Muscle of leg (tissue), 11 donors: ENCODE measurements around the gene OSGEPL1. TPM values are rescaled to one million over a fixed set of nuclear protein-coding genes. Genes with fewer than 3 reads are reported as not detected.
"Not testable (repeated sequence)": the region's sequence is repeated elsewhere in the genome, so short reads cannot be mapped to it uniquely, and the experiment has no call there.

Source experiments
- DNase-seq: peaks from one replicate; pipeline ENCODE4 v3.0.0; 2013
- H3K27ac ChIP-seq: one replicate; pipeline ENCODE4 v1.5.1; 2013; ENCODE audit warnings: mild to moderate bottlenecking, low read length, control low read depth
- H3K27me3 ChIP-seq: one replicate; pipeline ENCODE4 v1.6.1; 2013; ENCODE audit warnings: low read length; ENCODE audit not compliant: control insufficient read depth, insufficient read depth
- H3K36me3 ChIP-seq: one replicate; pipeline ENCODE4 v1.6.1; 2013; ENCODE audit warnings: low read length; ENCODE audit not compliant: control insufficient read depth, insufficient read depth
- H3K4me1 ChIP-seq: one replicate; pipeline ENCODE4 v1.6.1; 2013; ENCODE audit warnings: low read length; ENCODE audit not compliant: control insufficient read depth, insufficient read depth
- H3K4me3 ChIP-seq: one replicate; pipeline ENCODE4 v1.5.1; 2013; ENCODE audit warnings: low read length, control low read depth
- H3K9me3 ChIP-seq: replicated peaks from 2 replicates; pipeline ENCODE4 v1.6.1; 2013; ENCODE audit warnings: low read depth, low read length; ENCODE audit not compliant: control insufficient read depth
- WGBS: methylation state at CpG from one replicate; pipeline ENCODE4 v1.1.5; 2013; ENCODE audit warnings: missing lambda C conversion rate; ENCODE audit not compliant: insufficient coverage; 5-methylcytosine and 5-hydroxymethylcytosine counted together
- polyA plus RNA-seq, 8 donors: library from polyadenylated mRNA; unstranded; fragments of 120-200 nt; gene quantifications; one replicate each; pipeline versions ENCODE4 v1.2.1 to v1.2.3, GENCODE V29; 2013; ENCODE audit warnings: inconsistent platforms in 1 of 8, low replicate concordance in 1 of 8; ENCODE audit not compliant: insufficient read length in 8 of 8, insufficient read depth in 1 of 8
- total RNA-seq: library from RNA; stranded (reverse); fragments of 120-200 nt; gene quantifications from one replicate; pipeline ENCODE4 v1.2.4, GENCODE V29; 2013

OSGEPL1 gene
- total and polyA plus RNA-seq, 9 donors = 9.2 to 14.2 (median 11.7) TPM

DNA sequence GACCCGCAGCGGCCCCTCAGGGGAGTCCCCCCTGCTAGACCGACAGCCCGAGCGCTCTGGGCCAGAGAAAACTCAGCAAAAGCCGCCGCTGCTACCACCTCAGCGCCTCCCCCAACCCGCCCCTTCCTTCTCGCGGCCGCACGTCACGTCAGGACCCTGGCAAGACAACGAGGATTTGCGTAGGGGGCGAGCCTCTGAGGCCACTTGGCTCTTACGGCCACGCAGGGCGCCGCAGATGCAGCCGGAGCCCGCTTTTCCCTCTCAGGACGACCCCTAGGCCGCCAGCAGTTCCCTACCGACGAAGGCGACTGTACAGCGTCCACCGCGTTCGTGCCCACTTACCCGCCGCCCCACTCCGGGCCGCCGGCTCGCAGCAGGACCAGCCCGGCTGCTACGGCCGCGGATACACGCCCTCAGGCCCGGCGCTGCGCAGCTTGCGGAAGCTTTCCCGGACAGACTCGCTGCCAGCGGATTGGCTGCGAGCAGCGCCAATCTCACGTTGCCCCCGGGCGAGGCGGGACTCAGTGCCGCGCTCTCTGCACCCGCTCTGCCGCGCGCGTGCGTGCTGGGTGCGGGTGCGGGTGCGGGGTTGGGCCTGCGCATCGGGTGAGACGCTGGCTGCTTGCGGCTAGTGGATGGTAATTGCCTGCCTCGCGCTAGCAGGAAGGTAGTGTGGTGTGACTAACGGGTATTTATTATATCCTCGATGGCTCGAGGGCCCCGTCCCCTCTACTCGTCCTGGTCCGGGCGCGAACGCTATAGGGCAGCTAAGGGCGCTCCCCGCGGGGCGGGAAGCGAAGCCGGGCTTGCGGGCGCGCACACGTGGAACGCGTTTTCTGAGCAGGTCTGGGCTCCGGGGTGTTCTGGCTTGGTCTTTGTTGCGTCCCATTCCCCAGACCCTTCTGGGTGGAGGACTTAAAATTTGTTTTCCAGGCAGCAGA lies 21.6 kb upstream of the OSGEPL1 start, which contains the start of the genes ORMDL1 and PMS1:
TSS of gene ORMDL1 (minus strand) at position 413 of the 941 bp plus-strand sequence. CDS start 1,744 bp downstream, outside the sequence.
TSS of gene PMS1 (plus strand) at position 524 of the 941 bp plus-strand sequence. CDS start 7,360 bp downstream, outside the sequence.
- Histone ChIP-seq H3K4me3 (peak within 1 kb of the TSS; percentile 83), H3K27me3 (no peaks in the 10 kb centered on the region), H3K27ac (peak within 1 kb of the TSS; percentile 96), H3K9me3 (no peaks in the 10 kb centered on the region), H3K4me1 (peaks cover 2% of the 10 kb centered on the region), H3K36me3 (peaks cover 16% of the 10 kb centered on the region)
- WGBS = under 1% methylated on average over 95 of the region's 96 CpGs
- peak; percentile 99 for DNase-seq

DNA sequence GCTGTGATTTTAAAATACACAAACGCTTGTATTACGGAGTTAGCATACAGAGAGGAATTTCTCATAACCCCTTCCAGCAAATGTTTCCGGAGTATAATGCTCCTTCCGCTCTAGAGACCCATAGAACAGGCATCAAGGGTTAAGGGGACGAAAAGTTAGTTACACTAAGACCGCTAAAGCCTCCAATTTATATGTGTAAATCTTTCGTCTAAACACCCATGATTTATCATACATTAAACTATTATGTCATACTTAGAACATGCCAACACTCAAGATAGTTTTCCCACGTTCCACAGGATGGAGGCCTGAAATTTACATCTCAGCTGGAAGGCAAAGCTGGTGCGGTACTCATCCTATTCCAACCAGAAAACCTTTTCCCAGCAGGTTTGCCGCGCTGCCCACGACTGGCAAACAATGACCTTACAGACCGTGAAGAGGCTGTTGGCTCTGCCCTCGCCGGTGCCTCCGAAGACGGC lies 20.9 kb upstream of the OSGEPL1 start:
- DNase-seq = peak; percentile 74
- no peaks in the 10 kb centered on the region for H3K9me3 ChIP-seq
- H3K4me1 ChIP-seq = peaks cover 2% of the 10 kb centered on the region
- peak overlapping the region; percentile 83 for H3K4me3 ChIP-seq
- peak overlapping the region; percentile 96 for H3K27ac ChIP-seq
- H3K27me3 ChIP-seq = no peaks in the 10 kb centered on the region
- WGBS = 0% methylated on average over 12 of the region's 17 CpGs
- peaks cover 19% of the 10 kb centered on the region for H3K36me3 ChIP-seq

DNA sequence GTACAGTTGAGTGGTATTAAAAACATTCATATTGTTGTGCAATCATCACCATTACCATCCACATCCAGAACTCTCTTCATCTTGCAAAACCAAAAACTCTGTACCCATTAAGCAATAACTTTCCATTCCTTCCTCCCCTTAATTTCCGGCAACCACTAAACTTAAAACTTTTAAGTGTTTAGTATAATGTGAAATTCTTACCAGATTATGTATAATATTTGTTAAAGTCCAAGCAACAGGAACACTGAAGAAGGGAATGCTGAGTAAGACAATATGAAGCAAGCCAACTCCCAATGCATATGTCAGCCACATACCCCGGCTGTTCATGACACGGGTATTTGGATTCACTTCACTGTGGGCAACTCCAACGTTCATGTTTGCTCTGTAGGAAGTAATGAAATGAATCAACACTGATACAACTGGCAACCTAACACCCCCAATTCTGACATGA lies 19.7 kb upstream of the OSGEPL1 start:
- no CpG with 5 or more reads among the region's 4 CpGs for WGBS
- H3K4me1 ChIP-seq = peaks cover 2% of the 10 kb centered on the region
- H3K36me3 ChIP-seq = peaks cover 21% of the 10 kb centered on the region

DNA sequence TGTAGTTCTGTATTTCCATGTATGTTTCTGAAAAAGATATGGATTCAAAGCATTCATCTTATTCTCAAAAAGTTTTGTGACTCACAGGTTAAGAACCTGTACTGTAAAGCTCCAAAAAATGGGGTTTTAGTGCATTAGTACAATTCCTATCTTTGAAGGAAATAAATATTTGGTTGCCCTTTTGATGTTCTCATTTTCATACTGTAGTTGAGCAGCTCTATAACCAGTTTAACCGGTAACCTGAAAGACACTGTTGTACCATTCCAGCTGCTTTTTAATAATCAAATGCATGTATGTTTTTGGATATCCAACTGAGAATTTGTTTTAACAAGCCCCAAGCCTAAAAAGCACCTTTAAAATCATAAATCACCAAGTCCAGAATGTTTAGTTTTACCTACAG lies 9.6 kb upstream of the OSGEPL1 start:
- Histone ChIP-seq H3K27me3 (no peaks in the 10 kb centered on the region), H3K27ac (no peak overlapping the region), H3K4me1 (no peaks in the 10 kb centered on the region), H3K36me3 (peaks cover 18% of the 10 kb centered on the region), H3K9me3 (no peaks in the 10 kb centered on the region), H3K4me3 (no peak overlapping the region)
- no peak for DNase-seq
- no CpG with 5 or more reads among the region's 1 CpG for WGBS

More for the DNA sequence above, 19.7 kb upstream of the OSGEPL1 start:
- no peak overlapping the region for H3K4me3 ChIP-seq
- no peak overlapping the region for H3K27ac ChIP-seq
- peak; percentile 9 for DNase-seq
- H3K27me3 ChIP-seq = no peaks in the 10 kb centered on the region
- no peaks in the 10 kb centered on the region for H3K9me3 ChIP-seq

DNA sequence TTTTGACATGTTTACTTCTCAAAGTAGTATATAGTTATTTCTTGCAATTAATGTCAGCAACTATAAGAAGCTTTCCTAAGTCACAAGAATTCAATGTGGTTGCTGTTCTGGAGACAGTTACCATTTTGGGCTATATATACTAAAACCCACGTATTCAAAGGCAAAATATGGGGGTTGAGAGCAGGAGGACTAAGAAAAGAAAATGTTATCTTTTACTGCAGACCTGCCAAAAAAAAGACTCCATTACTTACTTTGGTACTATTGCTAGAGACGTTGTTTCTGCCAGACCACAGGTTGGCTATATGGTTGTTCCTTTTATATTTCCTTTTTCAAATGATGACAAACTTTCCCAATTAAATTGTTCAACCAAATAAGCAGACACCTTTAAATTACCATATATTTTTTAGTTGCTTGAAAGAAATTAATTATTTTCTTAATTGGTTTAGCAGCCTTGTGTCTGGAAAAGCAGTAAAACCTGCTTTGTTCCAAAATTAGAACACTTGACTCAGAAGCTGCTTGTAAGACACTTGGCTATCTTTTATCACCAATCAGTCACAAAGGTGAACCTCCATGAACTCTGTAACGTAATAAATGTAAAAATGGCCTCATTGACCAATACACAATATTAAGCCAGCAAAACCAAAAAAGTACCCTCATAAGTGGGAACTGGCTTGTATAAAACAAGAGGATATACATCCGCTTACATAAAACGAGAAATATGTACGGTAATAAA lies 8.2 kb upstream of the OSGEPL1 start:
- WGBS = no CpG with 5 or more reads among the region's 6 CpGs
- H3K36me3 ChIP-seq = peaks cover 15% of the 10 kb centered on the region
- no peaks in the 10 kb centered on the region for H3K9me3 ChIP-seq
- no peak overlapping the region for H3K4me3 ChIP-seq
- H3K4me1 ChIP-seq = no peaks in the 10 kb centered on the region
- DNase-seq = no peak
- no peaks in the 10 kb centered on the region for H3K27me3 ChIP-seq
- H3K27ac ChIP-seq = no peak overlapping the region

DNA sequence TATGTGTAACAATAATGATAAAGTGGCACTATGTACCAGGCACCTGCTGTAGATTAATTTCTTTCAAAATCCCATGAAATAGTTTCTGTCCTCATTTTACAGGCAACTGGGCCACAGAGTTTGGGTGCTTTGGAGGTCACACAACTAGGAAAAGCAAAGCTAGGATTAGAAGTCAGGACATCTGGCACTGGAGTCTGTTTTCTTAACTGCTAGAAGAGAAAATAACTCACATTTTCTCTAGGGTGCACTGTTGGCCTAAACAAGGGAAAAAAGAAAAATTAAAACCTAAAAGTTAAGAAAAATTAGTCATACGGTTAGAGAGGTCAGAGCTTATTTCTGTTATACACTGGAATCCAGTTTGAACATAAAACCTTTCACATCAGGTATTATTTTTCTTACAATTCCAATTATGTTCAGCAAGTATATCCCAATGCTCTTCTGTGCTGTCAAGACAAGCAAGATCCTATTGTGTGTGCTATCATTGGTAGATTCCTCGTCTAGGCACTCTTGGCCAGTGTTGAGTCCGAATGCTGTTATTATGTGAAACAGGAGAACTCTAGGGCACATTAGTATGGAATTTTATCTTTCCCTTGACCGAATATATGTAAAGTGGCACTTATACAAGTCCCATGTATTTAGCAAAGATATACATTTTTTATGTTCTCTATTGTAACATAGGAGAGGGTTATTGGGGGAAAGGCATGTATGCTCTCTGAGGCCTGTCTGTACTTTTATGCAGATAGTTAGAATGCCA lies 1.5 kb upstream of the OSGEPL1 start:
- DNase-seq = peak; percentile 54
- peaks cover 2% of the 10 kb centered on the region for H3K4me1 ChIP-seq
- 80% methylated on average over 1 of the region's 4 CpGs for WGBS
- H3K4me3 ChIP-seq = no peak overlapping the region
- H3K36me3 ChIP-seq = no peaks in the 10 kb centered on the region
- no peaks in the 10 kb centered on the region for H3K9me3 ChIP-seq
- H3K27me3 ChIP-seq = no peaks in the 10 kb centered on the region
- no peak overlapping the region for H3K27ac ChIP-seq

DNA sequence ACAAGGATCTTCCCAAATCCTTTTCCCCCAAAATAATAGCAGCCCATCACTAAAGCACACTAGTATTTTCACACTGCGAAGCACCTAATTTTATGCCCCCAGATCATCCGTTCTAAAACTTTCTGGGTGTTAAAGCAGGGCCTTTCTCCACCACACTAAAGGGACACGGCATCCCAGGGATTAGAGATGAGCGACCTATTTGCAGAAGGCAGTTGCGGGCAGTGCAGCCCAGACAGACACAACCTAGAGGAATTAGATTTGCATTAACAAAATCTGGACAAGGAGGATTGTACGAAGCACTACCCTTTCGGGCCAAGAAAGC lies 402 bp downstream of the OSGEPL1 start:
- H3K4me3 ChIP-seq = peak overlapping the region; percentile 93
- H3K27ac ChIP-seq = peak overlapping the region; percentile 94
- H3K27me3 ChIP-seq = no peaks in the 10 kb centered on the region
- no peaks in the 10 kb centered on the region for H3K9me3 ChIP-seq
- WGBS = 0% methylated on average over 7 of the region's 7 CpGs
- H3K36me3 ChIP-seq = peaks cover 3% of the 10 kb centered on the region
- no peak for DNase-seq
- peaks cover 2% of the 10 kb centered on the region for H3K4me1 ChIP-seq

DNA sequence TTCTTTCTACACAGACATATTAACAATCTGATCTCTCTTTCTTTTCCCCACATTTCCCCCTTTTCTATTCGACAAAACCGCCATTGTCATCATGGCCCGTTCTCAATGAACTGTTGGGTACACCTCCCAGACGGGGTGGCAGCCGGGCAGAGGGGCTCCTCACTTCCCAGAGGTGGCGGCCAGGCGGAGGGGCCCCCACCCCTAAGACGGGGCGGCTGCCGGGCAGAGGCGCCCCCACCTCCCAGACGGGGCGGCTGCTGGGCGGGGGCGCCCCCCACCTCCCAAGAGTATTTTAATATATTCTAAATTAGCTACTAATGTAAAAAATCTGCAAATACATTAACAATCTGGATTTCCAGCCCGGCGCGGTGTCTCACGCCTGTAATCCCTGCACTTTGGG lies 2.4 kb downstream of the OSGEPL1 start:
- H3K9me3 ChIP-seq, H3K4me1 ChIP-seq, DNase-seq, H3K27me3 ChIP-seq, H3K27ac ChIP-seq, H3K36me3 ChIP-seq, H3K4me3 ChIP-seq: not testable (repeated sequence)
- 89% methylated on average over 3 of the region's 19 CpGs for WGBS

DNA sequence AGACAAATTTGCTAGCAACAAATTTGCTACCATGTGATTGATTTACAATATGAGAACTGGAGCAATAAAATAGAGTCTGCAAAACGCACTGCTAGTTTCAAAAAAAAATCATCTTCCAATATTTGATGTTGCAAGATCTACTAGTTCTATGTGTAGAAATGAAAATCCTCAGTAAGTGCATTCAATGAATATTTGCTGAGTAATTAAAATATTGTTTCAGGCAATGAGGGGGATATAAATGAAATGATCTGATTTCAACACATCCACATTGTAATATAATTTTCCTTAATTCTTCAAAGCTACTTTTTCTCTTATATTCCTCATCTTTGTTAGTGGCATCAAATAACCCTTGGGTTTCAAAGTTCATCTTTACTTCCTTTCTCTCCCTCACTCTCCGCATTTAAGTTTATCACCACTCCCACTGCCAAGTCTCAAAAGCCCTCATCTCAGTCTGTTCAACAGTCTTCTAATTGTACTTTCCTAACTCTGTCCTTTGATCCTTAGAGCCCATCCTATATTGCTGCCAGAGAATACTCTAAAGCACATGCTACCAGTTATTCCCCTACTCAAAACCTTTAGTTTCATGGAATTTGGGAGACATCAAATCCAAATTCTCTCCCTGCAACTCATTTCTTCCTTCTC lies 6.2 kb downstream of the OSGEPL1 start:
- DNase-seq = no peak
- Histone ChIP-seq H3K4me1 (no peaks in the 10 kb centered on the region), H3K36me3 (peaks cover 11% of the 10 kb centered on the region), H3K27me3 (no peaks in the 10 kb centered on the region), H3K9me3 (no peaks in the 10 kb centered on the region), H3K27ac (no peak overlapping the region), H3K4me3 (no peak overlapping the region)
- WGBS = 50% methylated on average over 1 of the region's 2 CpGs
